Measurements from ENCODE around the gene LAMA2. TPM values are rescaled to one million over a fixed set of nuclear protein-coding genes. Genes with fewer than 3 reads are reported as not detected.

Gene LAMA2
- total RNA-seq, 4 donors from 2014 or later: 115 to 153 (median 134) TPM

GRCh38 chr6:129523816-129524215, 640.9 kb downstream of the LAMA2 start:
- TF ChIP-seq EP300 (IDR thresholded peaks at IDR 0.05) (no peak), POLR2A (IDR thresholded peaks at IDR 0.05; ENCODE audit: low read depth) (no peak)
- Histone ChIP-seq H3K9me3 (no peaks in the 10 kb centered on the region), H3K27ac (replicated peaks in 1 of 4) (no peak overlapping the region), H3K36me3 (no peaks in the 10 kb centered on the region), H3K4me1 (no peaks in the 10 kb centered on the region), H3K27me3 (no peaks in the 10 kb centered on the region), H3K4me3 (no peak overlapping the region)
- DNase-seq (ENCODE audit: extremely low spot score): no peak
- intact Hi-C loops (cut with DNase I): no loop called here
- 91% methylated on average over 4 of the region's 4 CpGs for WGBS

- intact Hi-C loops (cut with DNase I): no loop called here
- TF ChIP-seq POLR2A (IDR thresholded peaks at IDR 0.05; ENCODE audit: low read depth) (no peak), EP300 (IDR thresholded peaks at IDR 0.05) (no peak), CTCF (IDR thresholded peaks at IDR 0.05) (no peak), POLR2AphosphoS5 (IDR thresholded peaks at IDR 0.05) (no peak)
- WGBS: 46% methylated on average over 1 of the region's 1 CpG
These were observed 642.1 kb downstream of the LAMA2 start for GRCh38 chr6:129525055-129525454.

GRCh38 chr6:129534926-129535325, 652.0 kb downstream of the LAMA2 start:
- Histone ChIP-seq H3K27ac (replicated peaks in 1 of 4) (no peak overlapping the region), H3K4me3 (no peak overlapping the region), H3K9me3 (no peaks in the 10 kb centered on the region), H3K27me3 (no peaks in the 10 kb centered on the region), H3K4me1 (no peaks in the 10 kb centered on the region), H3K36me3 (no peaks in the 10 kb centered on the region)
- intact Hi-C loops (cut with DNase I): no loop called here
- TF ChIP-seq POLR2AphosphoS5 (IDR thresholded peaks at IDR 0.05) (no peak), EP300 (IDR thresholded peaks at IDR 0.05) (no peak), CTCF (IDR thresholded peaks at IDR 0.05) (no peak)
- no peak for DNase-seq (ENCODE audit: extremely low spot score)

More at GRCh38 chr6:129525055-129525454, 642.1 kb downstream of the LAMA2 start:
- H3K27me3 ChIP-seq: no peaks in the 10 kb centered on the region
- no peak overlapping the region for H3K27ac ChIP-seq (replicated peaks in 1 of 4)
- no peaks in the 10 kb centered on the region for H3K9me3 ChIP-seq
- no peak overlapping the region for H3K4me3 ChIP-seq
- no peaks in the 10 kb centered on the region for H3K4me1 ChIP-seq
- no peaks in the 10 kb centered on the region for H3K36me3 ChIP-seq
- no peak for DNase-seq (ENCODE audit: extremely low spot score)

GRCh38 chr6:129536271-129536670, 653.3 kb downstream of the LAMA2 start:
- Histone ChIP-seq H3K4me1 (no peaks in the 10 kb centered on the region), H3K36me3 (no peaks in the 10 kb centered on the region), H3K4me3 (no peak overlapping the region), H3K27ac (replicated peaks in 1 of 4) (no peak overlapping the region), H3K27me3 (no peaks in the 10 kb centered on the region), H3K9me3 (no peaks in the 10 kb centered on the region)
- DNase-seq (ENCODE audit: extremely low spot score): no peak
- TF ChIP-seq EP300 (IDR thresholded peaks at IDR 0.05): no peak
- no peak for TF ChIP-seq POLR2A (IDR thresholded peaks at IDR 0.05; ENCODE audit: low read depth)
- intact Hi-C loops (cut with DNase I): no loop called here

- H3K4me1 ChIP-seq: no peaks in the 10 kb centered on the region
- TF ChIP-seq POLR2A (IDR thresholded peaks at IDR 0.05; ENCODE audit: low read depth): no peak
- no peak for TF ChIP-seq EP300 (IDR thresholded peaks at IDR 0.05)
- no peak for TF ChIP-seq CTCF (IDR thresholded peaks at IDR 0.05)
- TF ChIP-seq POLR2AphosphoS5 (IDR thresholded peaks at IDR 0.05): no peak
- H3K9me3 ChIP-seq: no peaks in the 10 kb centered on the region
- no peaks in the 10 kb centered on the region for H3K36me3 ChIP-seq
- no peak overlapping the region for H3K4me3 ChIP-seq
- WGBS: 100% methylated on average over 2 of the region's 2 CpGs
- DNase-seq (ENCODE audit: extremely low spot score): no peak
- no peaks in the 10 kb centered on the region for H3K27me3 ChIP-seq
- intact Hi-C loops (cut with DNase I): no loop called here
- H3K27ac ChIP-seq (replicated peaks in 1 of 4): no peak overlapping the region
These were observed 656.1 kb downstream of the LAMA2 start for GRCh38 chr6:129539032-129539431.

- DNase-seq (ENCODE audit: extremely low spot score): no peak
- Histone ChIP-seq H3K9me3 (no peaks in the 10 kb centered on the region), H3K27ac (replicated peaks in 1 of 4) (no peak overlapping the region), H3K27me3 (no peaks in the 10 kb centered on the region), H3K36me3 (no peaks in the 10 kb centered on the region), H3K4me3 (no peak overlapping the region), H3K4me1 (no peaks in the 10 kb centered on the region)
- WGBS: 71% methylated on average over 2 of the region's 2 CpGs
- intact Hi-C loops (cut with DNase I): no loop called here
- TF ChIP-seq CTCF (IDR thresholded peaks at IDR 0.05) (no peak), POLR2AphosphoS5 (IDR thresholded peaks at IDR 0.05) (no peak), EP300 (IDR thresholded peaks at IDR 0.05) (no peak), POLR2A (IDR thresholded peaks at IDR 0.05; ENCODE audit: low read depth) (no peak)
These were observed 659.8 kb downstream of the LAMA2 start for GRCh38 chr6:129542705-129543104.
